Activated CD4-positive, alpha-beta T cell treated with anti-CD3 and anti-CD28 coated beads, Interleukin-2, amount 50 U/mL, for 16 hours (primary cell): ENCODE results near the gene MIA.
"Not testable (repeated sequence)": the region's sequence is repeated elsewhere in the genome, so short reads cannot be mapped to it uniquely, and the experiment has no call there.

Source experiments
- DNase-seq: peaks from one replicate; pipeline ENCODE4 v3.0.0-alpha.2; 2020

Gene MIA

GRCh38 chr19:40774916-40775631, at the start of gene MIA:
MIA (plus strand) TSS chr19:40775521; CDS start chr19:40775543, 22 bp downstream.
- no peak for DNase-seq

- DNase-seq = no peak
Measured at GRCh38 chr19:40726279-40726678, 49.0 kb upstream of the MIA start.

- DNase-seq = not testable (repeated sequence)
Measured at GRCh38 chr19:40730065-40730464, 45.3 kb upstream of the MIA start.

- DNase-seq = not testable (repeated sequence)
Measured at GRCh38 chr19:40732304-40732703, 43.0 kb upstream of the MIA start.

GRCh38 chr19:40733149-40733548, 42.2 kb upstream of the MIA start:
- DNase-seq = no peak

DNA sequence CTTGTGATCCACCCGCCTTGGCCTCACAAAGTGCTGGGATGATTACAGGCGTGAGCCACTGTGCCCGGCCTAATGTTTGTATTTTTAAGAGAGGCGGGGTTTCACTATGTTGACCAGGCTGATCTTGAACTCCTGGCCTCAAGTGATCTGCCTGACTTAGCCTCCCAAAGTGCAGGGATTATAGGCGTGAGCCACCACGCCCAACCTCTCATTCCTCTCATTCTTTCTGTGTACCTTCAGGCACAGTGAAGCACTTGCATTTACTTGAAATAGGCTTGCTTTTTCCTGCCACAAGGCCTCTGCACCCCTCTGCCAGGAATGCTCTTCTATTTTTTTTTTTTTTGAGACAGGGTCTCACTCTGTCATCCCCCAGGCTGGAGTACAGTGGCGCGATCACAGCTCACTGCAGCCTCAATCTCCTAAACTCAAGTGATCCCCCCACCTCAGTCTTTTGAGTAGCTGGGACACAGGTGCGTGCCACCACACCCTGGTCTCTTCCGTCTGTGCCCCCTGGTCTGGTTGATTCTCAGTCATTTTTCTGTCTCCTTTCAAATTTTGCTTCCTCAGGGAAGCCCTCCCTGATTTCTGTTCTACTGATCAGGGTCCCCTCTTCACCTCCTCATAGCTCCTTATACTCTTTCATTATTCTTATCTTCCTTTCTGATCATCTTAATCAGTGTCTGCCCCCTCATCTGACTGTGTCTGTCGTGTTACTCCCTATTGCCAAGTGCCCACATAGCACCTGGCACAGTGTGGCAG, 40.1 kb upstream of the MIA start:
- DNase-seq = no peak

- DNase-seq = no peak
Measured at GRCh38 chr19:40736661-40737060, 38.7 kb upstream of the MIA start.

- DNase-seq = no peak
Measured at GRCh38 chr19:40737102-40737644, 38.1 kb upstream of the MIA start.

- DNase-seq = no peak
Measured at GRCh38 chr19:40739030-40739839, 36.1 kb upstream of the MIA start.

GRCh38 chr19:40739871-40740703, 35.2 kb upstream of the MIA start:
- no peak for DNase-seq

GRCh38 chr19:40740747-40741146, 34.6 kb upstream of the MIA start:
- DNase-seq = no peak

DNA sequence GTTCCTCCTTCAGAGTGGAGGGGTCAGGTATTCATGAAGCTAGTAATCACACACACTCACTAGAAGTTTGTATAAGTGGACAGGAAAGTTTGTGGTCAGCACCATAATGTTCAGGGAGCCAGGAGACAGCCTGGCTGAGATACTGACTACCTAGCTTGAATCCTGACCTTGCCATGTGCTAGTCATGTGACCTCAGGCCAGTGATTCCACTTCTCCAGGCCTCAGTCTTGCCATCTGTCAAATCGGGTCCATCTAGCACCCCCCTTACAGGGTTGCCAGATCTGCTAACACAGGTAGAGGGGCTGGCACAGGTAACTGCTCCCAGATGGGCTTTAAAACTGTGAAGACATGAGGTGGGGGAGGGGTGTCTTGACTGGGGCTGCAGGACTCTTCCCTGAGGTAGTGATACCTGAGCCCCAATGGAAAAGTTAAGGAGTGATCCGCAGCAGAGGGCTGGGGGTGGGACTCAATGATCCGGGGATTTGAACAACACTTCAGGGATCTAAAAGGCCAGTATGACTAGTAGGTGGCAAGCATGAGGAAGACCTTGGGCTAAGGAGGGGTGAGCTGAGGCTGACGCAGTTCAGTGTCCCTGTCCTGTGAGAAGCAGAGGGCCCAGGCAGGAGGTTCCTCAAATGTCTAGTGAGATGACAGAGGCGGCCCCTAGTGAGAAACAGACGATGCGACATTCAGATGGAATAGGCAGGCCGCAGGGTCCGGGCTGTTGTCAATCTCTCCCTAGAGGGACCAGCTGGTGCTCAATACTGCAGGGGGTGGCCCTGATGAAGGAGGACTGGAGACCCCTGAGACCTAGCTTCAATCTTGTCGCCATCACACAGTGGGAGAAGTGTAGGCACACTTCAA, 33.6 kb upstream of the MIA start:
- no peak for DNase-seq

DNA sequence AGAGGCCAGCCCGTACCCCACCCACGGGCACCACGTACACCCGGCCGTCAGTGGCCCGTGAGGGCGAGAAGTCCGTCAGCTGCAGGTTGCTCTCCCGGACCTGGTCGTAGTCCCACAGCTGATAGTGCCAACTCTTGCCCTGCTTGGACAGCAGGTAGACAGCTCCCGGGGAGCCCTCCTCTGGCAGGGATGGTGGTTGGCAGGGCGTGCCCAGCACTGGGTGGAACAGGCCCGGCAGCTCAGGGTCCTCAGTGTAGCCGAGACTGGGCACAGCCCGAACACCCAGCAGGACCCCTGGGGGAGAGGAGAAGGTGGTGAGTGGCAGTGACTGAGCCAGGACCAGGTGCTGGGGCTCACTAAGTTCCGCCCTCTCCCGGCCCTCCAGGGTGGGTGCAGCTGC, 32.8 kb upstream of the MIA start:
- DNase-seq = no peak

- DNase-seq = no peak
Measured at GRCh38 chr19:40742886-40743285, 32.4 kb upstream of the MIA start.

DNA sequence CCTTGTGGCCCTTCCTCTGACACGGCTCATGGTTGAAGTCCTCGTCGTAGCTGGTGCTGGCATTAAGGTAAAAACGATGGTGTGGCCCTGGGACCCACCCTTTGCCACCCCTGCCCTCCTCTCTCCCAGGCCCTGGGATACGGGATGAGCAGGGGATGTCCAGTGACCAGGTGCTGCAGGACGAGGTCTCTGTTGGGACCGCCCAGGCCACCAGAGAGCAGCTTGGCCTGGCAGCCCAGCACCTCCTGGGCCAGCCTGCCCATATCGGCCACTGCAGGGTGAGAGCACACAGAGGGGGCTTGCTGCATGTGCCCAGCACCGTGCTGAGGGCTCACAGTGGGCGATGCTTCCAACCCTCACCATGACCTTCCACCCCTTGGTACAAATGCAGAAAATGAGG, 31.4 kb upstream of the MIA start:
- no peak for DNase-seq

DNA sequence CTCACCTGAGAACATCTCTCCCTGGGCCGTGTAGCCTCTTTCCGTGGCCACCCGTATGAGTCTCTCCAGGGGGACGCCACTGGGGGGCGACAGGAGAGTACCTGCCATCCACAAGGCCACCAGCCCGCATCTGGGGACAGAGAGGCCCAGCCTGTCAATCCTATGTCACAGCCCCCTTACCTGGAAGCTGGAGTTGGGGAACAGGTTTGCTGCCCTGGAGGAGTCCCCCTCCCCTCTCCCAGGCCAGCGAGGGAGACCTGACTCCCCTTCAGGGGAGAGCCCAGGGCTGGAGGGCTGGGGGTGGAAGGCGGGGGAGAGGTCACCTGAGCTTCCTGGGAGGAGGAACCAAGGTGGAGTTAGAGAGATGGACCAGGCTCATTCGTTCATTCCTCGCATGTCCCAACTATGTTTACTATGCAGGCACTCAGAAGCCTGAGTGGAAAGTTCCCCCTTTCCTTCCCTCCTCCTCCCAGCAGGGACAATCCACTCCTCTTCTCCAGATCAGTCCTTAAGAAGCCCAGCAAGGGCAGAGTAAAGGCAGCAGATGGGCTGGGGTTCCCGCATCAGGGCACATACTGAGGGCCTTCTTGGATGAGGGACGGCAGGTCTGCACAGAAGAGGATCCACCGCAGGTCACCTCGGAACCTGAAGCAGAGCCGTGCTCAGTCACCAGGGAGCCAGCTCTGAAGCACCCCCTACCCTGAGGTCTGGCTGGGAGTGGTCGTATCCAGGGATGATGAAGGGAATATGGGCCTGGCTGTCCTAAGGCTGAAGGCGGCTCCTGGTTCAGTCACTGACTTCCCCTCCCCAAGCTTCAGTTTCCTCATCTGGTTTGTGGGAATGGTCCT, 30.5 kb upstream of the MIA start:
- DNase-seq = no peak

- DNase-seq = no peak
Measured at GRCh38 chr19:40745402-40745780, 29.9 kb upstream of the MIA start.

GRCh38 chr19:40747536-40747935, 27.8 kb upstream of the MIA start:
- DNase-seq = no peak

DNA sequence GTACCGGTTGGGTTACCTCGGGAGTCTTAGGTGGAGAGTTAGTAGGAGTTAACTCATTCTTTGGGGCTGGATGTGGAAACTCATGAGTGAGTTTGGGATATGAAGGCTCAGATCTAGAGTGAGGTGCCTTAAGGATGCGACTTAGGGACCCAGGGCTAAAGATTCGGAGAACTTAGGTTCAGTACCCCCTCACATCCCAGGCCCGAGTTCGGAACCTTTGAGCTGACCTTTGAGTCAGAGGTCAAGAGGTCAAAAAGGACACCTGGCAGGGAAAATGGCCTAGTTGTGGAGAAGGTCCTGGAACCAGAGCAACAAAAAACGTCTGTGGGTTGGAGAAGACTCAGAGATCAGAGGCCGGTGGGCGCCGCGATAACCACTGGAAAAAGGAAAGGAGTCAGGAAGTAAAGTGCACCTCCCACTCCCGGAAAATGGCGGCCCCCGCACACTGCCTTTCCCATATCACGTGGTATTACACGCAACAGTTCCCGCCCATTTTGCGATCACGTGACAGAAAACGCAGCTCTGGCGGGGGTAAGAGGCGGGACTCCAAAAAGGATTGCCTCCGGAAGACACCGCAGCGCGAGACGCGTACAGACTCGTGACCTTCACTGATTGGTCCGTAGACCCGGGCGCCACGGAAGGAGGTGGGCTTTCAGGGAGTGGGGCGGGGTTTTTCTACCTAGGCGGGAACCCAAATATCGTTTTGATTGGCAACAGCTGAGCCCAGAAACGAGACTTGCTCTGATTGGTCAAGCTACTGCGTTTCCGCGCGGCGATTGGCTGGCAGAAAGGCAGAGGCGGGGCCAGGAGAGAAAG, 25.1 kb upstream of the MIA start, which contains the start of gene ACTMAP:
ACTMAP (minus strand) TSS at position 420 of the 816 bp plus-strand sequence. CDS start 674 bp downstream, outside the sequence.
- peak; percentile 100 for DNase-seq
